Measurements from ENCODE around the gene SORT1.
"Not testable (repeated sequence)": the region's sequence is repeated elsewhere in the genome, so short reads cannot be mapped to it uniquely, and the experiment has no call there.

Gene SORT1

DNA sequence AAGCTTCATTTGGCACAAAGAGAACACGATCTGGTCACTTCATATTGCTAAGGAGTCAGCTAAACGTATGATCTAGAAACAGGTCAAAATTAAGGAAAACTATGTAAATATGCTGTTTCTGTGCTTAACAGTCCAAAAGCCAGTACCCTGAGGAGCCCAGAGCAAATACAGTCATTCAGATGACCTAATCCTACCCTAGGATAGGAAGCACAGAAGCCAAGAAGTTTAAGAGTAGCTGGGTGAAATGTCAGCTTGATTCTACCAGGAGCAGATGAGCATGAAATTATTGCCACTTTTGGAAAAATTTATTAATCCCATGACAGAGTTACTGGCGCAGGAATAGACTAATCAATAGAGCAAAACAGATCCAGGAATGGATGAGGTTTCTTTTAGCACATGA, 18.3 kb downstream of the SORT1 start:
- no peak for DNase-seq

DNA sequence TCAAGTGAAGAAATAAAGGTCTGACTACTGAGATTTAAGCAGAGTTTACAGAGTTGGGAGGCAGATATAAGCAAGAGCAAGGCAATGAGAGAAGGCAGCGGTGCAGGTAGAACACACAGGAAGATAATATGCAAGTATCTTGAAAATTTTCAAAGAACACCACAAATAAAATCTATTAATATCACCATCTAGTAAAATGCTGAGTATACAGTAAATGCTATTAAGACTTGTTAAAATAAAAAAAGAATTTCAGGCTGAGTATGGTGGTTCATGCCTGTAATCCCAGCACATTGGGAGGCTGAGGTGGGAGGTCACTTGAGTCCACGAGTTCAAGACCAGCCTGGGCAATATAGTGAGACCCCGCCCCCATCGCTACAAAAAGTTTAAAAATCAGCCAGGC, 20.0 kb downstream of the SORT1 start:
- DNase-seq, result no peak

DNA sequence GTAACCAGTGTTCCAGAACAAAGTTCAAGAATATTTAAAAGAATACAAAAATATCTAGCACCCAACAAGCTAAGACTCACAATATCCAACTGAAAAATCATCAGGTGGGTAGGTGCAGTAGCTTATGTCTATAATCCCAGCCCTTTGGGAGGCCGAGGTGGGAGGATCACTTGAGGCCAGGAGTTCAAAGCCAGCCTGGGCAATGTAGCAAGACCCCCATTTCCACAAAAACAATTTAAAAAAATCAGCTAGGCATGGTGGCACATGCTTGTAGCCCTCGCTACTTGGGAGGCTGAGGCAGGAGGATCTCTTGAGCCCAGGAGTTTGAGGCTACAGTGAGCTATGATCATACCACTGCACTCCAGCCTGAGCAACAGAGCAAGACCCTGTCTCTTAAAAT, 24.0 kb downstream of the SORT1 start:
- not testable (repeated sequence) for DNase-seq

DNA sequence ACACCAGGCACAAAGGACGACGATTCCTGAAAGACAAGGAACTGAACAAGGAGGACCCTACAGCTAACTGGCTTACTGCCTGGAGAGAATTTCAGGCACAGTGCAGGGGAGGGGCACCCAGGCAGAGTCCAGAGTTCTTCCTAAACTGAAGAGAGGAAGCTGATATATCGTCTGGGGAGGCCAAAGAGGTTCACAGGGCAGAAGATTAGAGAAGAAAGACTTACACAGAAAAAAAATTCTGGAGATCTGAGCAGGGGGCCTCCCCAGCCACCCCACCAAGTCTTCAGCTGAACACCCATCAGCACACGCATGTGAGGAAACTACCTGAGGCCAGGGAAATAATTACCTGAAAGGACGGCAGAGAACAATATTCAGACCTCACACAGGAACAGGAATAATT, 24.6 kb downstream of the SORT1 start:
- no peak for DNase-seq

DNA sequence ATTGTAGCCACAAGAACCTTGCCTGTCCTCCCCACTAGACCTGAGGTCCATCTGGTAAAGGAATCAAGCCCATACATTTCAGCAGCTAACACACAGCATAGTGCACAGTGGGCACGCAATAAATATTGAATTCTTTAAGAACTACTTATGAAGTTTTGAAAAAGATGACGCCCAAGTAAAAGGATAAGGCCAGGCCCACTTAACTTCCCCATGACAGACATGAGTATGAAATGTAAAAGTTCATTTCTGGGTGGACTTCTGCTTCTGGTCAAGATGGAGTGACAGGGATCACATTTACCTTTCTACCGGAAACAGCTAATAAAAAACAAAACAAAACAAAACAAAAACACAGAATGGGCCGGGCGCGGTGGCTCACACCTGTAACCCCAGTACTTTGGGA, 25.4 kb downstream of the SORT1 start:
- no peak for DNase-seq

DNA sequence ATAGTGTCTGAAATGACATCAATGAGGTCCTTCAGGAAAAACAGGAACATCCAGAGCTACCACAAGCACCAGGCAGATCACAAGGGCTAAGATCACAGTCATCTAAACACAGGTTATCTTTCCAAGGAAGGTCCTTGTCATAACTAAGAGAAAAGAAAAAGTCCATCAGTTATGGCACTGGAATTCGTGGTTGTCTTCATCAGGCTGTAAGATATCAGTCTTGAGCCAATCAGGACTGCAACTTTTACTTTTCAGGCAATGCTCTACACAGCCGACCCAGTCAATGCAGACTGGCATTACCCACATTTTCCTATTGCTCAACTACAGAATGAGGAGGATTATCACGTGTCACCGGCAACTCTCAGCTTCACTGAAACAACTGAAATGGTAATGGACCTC, 26.4 kb downstream of the SORT1 start:
- DNase-seq, result no peak

DNA sequence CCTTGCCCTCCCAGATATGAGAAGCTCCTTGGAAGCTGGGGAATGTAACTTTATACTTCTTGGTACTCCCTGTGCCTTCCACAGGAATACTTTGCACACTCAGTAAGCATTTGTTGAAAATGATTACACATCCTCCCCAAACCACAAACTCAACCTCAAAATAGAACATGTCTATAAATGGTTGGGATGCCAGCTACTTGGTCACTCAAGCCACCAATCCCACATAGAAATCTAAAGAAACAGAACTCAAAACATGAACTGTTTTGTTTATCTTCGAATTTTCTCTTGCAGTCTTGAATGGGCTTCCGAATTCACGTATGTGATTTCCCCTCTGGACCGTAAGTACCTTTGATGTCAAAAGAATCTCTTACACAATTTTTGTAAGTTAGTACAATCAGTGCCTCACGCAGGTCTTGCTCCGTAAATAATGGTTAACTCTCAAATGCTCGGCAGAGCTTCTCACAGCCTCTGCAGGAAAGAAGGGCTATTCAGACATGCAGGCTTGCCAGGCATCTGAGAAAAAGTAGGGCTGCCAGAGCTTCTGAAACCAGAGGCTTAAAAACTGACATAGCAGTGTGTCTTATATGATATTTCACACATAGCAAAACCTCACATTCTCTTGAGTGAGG, 26.9 kb downstream of the SORT1 start:
- DNase-seq, result no peak

DNA sequence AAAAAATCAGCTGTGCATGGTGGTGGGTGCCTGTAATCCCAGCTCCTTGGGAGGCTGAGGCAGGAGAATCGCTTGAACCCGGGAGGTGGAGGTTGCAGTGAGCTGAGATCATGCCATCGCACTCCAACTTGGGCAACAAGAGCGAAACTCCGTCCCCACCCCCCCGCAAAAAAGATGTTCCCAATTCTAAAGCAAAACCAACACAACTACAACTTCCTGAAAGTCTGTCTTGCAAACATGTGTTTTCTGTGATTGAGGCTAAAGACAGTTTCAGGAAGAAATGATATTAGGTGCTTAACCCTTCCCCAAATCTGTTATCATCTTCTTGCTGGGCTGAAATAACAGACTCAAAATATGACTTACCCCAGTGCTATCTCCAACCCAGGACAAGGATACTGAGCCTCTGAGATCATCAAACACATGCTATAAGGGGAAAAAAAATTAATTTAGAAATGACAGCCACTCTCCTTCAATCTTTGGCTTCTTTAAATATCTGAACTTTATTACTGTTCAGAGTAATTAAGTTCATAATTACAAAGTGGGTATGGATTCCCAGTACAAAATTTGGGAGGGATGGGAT, 28.5 kb downstream of the SORT1 start:
- no peak for DNase-seq

DNA sequence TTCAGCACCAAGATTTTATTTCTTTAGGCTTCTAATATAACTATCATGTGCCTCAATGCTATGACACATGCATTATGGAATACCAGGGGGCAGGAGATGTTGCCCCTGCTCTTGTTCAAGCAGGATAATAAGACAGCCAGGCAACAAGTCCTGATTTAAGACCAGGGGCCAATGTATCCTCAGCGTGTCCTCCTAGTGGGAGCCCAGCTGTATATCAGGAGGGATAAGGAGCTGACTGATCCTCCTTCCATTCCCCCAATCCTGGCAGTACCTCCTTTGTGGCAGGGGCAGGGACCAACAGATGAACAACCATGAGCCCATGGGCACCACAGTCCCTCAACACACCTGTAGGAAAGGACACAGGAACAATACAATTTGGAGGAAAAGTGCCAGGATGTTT, 29.3 kb downstream of the SORT1 start:
- DNase-seq, result no peak

DNA sequence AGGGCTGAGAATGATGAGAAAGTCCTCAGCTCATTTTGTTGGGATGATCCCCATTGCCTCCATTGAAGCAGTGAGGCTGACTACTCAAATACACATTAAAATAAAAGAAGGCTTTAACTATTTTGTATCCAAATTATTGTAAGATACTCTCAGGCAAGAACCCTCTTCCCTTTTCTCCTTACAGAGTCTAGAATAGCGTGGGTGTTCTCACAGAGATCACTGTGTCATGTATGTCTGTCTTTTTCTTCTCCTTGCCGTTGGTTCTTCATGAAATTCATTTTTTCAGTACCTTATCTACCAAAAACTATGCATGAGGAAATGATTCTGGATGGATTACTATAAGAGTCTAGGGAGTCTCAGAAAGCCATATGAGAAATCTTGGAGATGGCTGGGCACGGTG, 30.1 kb downstream of the SORT1 start:
- DNase-seq, result no peak

DNA sequence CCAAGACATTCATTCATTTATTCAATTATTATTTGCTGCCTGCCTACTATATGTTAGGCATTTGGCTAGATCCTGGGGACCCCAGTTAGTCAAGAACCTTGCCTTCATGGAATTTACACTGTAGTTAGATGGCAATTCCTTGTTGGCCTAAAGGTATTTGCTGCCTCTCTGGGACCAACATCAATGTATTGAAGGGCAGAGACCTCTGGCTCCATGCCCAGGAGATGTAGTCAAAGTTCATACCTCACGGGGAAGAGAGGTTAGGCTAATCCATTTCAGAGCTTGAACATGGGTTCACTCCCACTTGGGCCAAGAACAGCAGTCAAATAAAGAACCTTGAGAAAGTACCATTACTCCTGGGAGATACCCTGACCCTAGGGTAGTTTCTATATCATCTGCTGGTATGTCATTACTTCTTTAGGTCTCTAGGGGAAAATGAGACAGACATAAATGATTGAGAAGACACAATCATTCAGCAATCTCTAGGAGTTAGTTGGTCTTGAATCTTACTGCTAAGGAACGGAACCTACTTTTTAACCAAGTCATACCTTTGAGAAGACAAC, 32.0 kb downstream of the SORT1 start:
- no peak for DNase-seq

DNA sequence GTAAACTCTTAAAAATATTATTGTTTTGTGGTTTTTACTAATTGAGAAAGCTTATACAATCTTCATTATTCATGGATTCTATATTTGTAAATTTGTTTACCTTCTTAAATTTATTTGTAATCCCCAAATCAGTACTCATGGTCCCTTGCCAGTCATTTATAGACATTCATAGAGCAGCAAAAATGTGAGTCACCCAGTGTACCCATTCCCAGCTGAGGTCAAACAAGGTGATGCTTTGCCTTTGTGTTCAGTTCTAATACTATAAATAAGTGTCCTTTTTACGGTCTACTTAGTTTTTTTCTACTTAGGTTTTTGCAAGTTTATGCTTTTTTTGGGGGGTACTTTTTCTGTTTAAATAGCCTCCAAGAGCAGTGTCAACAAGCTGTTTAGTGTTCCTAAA, 36.1 kb downstream of the SORT1 start:
- no peak for DNase-seq

DNA sequence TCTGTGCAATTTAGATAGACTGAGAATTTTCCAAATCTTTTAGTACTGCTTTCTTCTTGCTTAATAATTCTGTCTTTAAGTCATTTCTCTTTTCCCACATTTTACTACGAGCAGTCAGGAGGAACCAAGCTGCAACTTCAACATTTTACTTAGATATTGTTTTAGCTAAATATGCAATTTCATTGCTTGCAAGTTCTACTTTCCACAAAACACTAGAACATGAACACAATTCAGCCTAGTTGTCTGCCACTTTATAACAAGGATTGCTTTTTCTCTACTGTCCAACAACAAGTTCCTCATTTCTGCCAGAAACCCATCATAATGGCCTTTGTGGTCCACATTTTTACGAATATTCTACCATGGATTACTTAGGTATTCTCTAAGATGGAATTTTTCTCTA, 36.6 kb downstream of the SORT1 start:
- DNase-seq, result no peak

DNA sequence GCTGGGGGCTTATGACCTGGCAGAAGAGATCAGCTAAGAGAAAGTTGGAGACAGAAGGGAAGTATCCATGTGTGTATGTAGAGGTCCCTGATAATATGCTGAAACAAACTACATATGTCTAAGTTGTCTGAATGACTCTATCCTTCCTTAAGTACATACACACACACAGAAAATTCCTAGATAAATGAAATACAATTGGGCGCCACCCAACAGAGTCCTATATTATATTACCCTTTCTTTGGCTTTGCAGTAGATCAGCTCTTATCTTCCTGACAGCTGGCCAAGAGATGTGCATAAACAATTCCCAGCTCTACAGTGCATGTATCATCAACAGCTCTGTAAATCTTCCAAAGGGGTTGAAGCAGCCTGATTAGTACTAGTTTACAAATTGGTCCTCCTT, 40.1 kb downstream of the SORT1 start:
- DNase-seq, result no peak

DNA sequence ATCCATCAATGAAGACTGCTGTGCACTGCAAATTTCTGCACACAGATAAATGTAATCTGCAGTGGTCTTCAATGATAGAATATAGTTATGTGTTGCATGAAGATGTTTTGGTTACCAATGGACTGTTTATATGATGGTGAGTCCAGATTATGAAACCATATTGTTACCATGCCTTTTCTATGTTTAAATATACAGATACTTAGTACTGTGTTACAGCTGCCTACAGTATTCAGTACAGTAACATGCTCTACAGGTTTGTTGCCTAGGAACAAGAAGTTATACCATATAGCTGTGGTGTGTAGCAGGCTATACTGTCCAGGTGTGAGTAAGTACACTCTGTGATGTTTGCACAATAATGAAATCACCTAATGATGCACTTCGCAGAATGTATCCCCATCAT, 40.8 kb downstream of the SORT1 start:
- no peak for DNase-seq

DNA sequence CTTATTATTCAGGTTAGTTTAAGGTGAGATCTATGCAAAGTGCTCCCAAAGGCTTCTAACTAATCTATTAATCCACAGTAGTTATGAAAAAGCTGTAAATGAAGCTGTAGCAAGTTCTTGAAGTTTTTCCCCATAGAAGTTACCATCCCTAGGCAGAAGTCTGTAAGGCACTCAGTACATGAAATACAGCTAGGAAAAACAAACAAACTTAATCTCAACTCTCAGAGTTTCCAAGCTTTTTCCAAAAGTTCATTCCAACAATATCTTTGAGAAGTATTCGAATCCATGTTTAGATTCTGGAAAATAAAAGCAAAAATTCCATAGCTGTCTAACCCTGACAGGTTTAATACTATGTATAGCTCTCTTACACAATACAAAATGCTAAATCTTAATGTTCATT, 41.2 kb downstream of the SORT1 start:
- no peak for DNase-seq

DNA sequence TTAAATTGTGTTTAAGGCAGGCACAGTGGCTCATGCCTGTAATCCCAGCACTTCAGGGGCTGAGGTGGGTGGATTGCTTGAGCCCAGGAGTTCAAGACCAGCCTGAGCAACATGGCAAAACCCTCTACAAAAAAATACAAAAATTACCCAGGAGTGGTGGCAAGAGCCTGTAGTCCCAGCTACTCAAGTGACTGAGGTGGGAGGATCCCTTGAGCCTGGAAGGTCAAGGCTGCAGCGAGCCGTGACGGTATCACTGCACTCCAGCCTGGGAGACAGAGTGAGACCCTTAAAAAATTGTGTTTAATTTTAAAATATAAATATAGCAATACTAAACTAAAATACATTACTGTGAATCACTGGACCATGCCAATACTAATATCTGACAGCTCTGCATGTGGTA, 42.8 kb downstream of the SORT1 start:
- DNase-seq, result no peak

DNA sequence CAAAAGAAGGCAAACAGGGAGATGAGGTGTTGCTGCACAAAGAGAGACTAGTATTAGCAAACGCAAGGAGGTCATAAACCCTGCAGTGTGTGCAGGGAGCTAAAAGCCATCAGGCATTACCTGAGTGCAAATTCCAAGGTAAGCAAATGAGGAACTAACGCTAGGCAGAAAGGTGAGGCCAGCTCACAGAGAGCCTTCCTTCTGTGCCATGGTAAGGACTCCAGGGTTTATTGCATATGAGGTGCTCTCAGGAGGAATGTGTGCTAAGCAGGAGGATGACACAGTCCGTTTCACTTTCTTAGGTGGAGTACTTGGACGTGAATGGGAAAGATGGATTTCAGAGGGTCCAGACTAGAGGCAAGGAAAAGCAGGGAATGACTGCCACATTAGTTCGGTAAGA, 46.3 kb downstream of the SORT1 start:
- DNase-seq, result no peak

DNA sequence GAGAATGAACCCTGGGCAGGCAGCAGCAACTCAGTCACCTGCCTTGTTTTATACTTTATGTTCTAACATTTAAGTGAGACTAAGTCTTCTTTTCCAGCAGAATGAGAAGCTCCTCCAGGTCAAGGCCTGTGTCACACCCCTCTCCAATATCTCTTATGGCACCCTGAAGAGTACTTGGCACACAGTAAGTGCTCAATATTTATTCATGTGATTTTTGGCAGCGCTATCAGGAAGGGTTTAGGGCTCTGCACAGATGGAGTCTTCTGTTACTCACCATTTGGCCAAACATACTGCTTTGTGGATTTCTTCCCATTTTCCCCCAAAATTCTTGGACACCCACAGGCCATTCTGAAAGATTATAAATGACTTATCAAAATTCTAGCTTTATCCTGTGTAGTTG, 47.1 kb downstream of the SORT1 start:
- DNase-seq, result no peak

DNA sequence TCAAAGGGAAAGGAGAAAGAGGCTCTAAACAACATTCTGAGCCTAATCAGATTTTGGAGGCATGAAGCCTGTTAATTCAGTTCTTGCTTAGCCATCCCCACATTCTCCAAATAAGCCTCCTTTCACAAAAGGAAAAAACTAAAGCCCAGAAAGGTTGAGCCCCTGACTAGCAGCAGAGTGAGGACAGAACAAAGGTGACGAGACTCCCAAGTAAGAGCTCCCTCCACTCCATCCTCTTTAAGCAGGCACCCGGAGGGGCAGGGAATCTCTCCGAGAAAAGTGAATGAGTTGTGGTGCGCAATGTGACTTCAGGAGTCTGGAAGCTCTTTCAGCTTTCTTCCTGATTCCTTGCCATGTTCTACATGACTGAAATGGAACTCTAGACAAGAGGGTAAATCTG, 47.5 kb downstream of the SORT1 start:
- DNase-seq, result no peak

DNA sequence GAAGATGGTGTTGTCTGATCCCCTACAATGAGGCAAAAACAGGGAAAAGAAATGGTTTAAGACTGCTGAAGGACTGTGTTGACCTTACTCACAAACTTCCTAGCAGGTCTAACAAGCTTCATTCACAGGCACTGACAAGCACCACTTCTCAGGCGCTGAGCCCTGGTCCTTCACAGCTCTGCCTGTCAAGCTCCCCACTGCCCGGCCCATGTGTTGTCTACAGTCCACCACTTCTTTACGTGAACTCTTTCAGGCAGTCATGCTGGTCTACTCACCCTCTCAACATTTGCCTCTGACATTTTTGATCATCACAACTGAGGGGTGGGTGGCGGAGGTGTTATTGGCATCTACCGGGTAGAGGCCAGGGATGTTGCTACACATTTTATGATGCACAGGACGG, 50.2 kb downstream of the SORT1 start:
- no peak for DNase-seq

DNA sequence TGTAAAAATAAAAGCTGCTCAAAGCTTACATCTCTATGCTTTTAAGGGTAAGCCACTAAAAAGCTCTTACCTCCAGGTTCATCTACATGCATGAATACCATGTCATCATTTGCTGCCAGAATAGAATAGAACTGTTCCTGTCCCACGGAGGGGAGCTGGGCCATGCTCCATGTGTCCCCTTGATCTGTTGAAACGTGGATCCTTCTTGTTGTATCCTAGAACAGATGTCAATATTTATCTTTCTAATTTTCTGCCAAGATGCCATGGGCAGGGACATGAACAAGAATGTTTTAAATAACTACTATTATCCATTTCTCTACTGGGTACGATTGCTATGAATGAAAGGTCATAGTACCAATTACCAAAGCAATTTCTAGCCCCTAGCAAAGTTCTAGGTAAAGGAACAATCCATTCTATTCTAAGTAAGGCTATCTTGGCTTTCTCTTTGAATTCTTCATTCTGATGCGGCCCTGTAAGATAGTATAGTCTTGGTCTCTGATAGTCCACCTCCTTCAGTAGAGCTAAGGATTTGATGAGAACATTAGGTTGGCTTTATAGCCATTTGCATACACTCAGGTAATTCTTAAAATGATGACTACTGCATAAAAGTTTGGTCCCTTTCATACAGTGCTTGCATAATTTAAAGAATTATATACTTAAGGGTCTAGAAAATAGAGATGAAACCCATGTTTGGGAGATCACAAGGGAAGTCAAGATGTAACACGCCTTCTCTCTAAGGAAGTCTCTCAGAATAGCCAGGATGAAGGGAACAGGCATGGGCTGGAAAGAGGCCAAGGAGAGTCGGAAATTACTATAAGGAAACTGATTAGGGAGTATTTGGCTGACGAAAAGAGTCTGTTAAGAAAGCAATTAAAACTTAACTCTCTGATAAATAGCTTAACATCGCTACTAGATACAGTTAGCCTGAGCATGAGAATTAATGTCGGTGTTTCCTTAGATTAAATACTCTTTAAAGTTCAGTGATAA, 55.5 kb downstream of the SORT1 start:
- DNase-seq, result no peak

DNA sequence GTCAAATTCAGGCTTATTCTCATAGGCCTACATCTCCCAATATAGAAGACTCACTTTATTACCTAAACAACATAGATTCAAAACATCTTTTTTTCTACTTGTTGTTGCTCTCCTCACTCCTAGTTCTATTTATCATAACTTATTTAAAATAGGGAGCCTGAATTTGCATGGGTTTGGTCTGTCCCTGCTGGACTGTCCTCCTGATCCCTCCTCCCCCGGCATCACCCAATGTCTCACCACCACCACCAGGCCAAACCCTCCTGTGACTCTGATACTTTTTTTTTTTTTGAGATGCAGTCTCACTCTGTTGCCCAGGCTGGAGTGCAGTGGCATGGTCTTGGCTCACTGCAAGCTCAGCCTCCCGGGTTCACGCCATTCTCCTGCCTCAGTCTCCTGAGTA, 59.1 kb downstream of the SORT1 start:
- no peak for DNase-seq

DNA sequence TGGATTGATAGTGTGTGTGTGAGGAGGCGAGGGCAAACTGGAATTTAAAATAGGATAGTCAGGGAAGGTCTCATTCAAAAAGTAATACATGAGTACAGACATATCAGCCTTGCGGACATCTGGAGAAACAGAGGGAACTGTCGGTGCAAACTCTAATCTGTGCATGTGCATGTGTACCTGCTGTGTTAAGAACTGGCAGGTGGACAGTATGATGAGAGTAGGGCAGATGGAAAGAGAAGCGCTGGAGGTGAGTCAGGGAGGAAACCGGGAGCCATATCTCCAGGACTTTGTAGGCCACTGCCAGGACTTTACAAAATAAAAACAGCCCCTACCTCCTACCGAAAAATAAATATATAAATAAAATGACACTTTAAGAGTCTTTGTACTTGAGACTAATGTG, 59.6 kb downstream of the SORT1 start:
- DNase-seq, result no peak
